ENCODE measurements around the gene SLC1A7.

The SLC1A7 gene

GRCh38 chr1:53080769-53081168, 61.7 kb downstream of the SLC1A7 start:
- Histone ChIP-seq H3K36me3 (ENCODE audit: insufficient read depth, low read length) (no peaks in the 10 kb centered on the region), H3K4me1 (ENCODE audit: insufficient read depth, low read length) (peaks cover 5% of the 10 kb centered on the region; the same call in 1 of the 2 replicates), H3K9me3 (ENCODE audit: control insufficient read depth, insufficient read depth, low read length) (no peaks in the 10 kb centered on the region), H3K9ac (ENCODE audit: low read depth, low read length) (no peak overlapping the region)

- Histone ChIP-seq H3K4me1 (ENCODE audit: insufficient read depth, low read length) (peaks cover 5% of the 10 kb centered on the region; the same call in 1 of the 2 replicates), H3K36me3 (ENCODE audit: insufficient read depth, low read length) (no peaks in the 10 kb centered on the region), H3K9ac (ENCODE audit: low read depth, low read length) (no peak overlapping the region), H3K9me3 (ENCODE audit: control insufficient read depth, insufficient read depth, low read length) (no peaks in the 10 kb centered on the region)
Observed at GRCh38 chr1:53080041-53080440, 62.4 kb downstream of the SLC1A7 start.

GRCh38 chr1:53079251-53079650, 63.2 kb downstream of the SLC1A7 start:
- Histone ChIP-seq H3K9me3 (ENCODE audit: control insufficient read depth, insufficient read depth, low read length) (no peaks in the 10 kb centered on the region), H3K4me1 (ENCODE audit: insufficient read depth, low read length) (peaks cover 5% of the 10 kb centered on the region; the same call in 1 of the 2 replicates), H3K9ac (ENCODE audit: low read depth, low read length) (no peak overlapping the region), H3K36me3 (ENCODE audit: insufficient read depth, low read length) (no peaks in the 10 kb centered on the region)

GRCh38 chr1:53078333-53079101, 63.9 kb downstream of the SLC1A7 start:
- Histone ChIP-seq H3K36me3 (ENCODE audit: insufficient read depth, low read length) (no peaks in the 10 kb centered on the region), H3K9ac (ENCODE audit: low read depth, low read length) (no peak overlapping the region), H3K4me1 (ENCODE audit: insufficient read depth, low read length) (peaks cover 5% of the 10 kb centered on the region; the same call in 1 of the 2 replicates), H3K9me3 (ENCODE audit: control insufficient read depth, insufficient read depth, low read length) (no peaks in the 10 kb centered on the region)

- peaks cover 5% of the 10 kb centered on the region; the same call in 1 of the 2 replicates for H3K4me1 ChIP-seq (ENCODE audit: insufficient read depth, low read length)
- no peak overlapping the region for H3K9ac ChIP-seq (ENCODE audit: low read depth, low read length)
- H3K36me3 ChIP-seq (ENCODE audit: insufficient read depth, low read length), result no peaks in the 10 kb centered on the region
- H3K9me3 ChIP-seq (ENCODE audit: control insufficient read depth, insufficient read depth, low read length), result no peaks in the 10 kb centered on the region
Observed at GRCh38 chr1:53077599-53077965, 64.9 kb downstream of the SLC1A7 start.

GRCh38 chr1:53076721-53077598, 65.5 kb downstream of the SLC1A7 start:
- Histone ChIP-seq H3K36me3 (ENCODE audit: insufficient read depth, low read length) (no peaks in the 10 kb centered on the region), H3K9me3 (ENCODE audit: control insufficient read depth, insufficient read depth, low read length) (no peaks in the 10 kb centered on the region), H3K4me1 (ENCODE audit: insufficient read depth, low read length) (peaks cover 3% of the 10 kb centered on the region; the same call in 1 of the 2 replicates), H3K9ac (ENCODE audit: low read depth, low read length) (no peak overlapping the region)

- no peaks in the 10 kb centered on the region for H3K4me1 ChIP-seq (ENCODE audit: insufficient read depth, low read length)
- no peaks in the 10 kb centered on the region for H3K9me3 ChIP-seq (ENCODE audit: control insufficient read depth, insufficient read depth, low read length)
- no peaks in the 10 kb centered on the region for H3K36me3 ChIP-seq (ENCODE audit: insufficient read depth, low read length)
- no peak overlapping the region for H3K9ac ChIP-seq (ENCODE audit: low read depth, low read length)
Observed at GRCh38 chr1:53076165-53076564, 66.3 kb downstream of the SLC1A7 start.

GRCh38 chr1:53075761-53076163, 66.7 kb downstream of the SLC1A7 start:
- H3K9ac ChIP-seq (ENCODE audit: low read depth, low read length), result no peak overlapping the region
- H3K9me3 ChIP-seq (ENCODE audit: control insufficient read depth, insufficient read depth, low read length), result no peaks in the 10 kb centered on the region
- no peaks in the 10 kb centered on the region for H3K4me1 ChIP-seq (ENCODE audit: insufficient read depth, low read length)
- no peaks in the 10 kb centered on the region for H3K36me3 ChIP-seq (ENCODE audit: insufficient read depth, low read length)

GRCh38 chr1:53075206-53075605, 67.2 kb downstream of the SLC1A7 start:
- no peaks in the 10 kb centered on the region for H3K9me3 ChIP-seq (ENCODE audit: control insufficient read depth, insufficient read depth, low read length)
- H3K9ac ChIP-seq (ENCODE audit: low read depth, low read length), result no peak overlapping the region
- no peaks in the 10 kb centered on the region for H3K36me3 ChIP-seq (ENCODE audit: insufficient read depth, low read length)
- H3K4me1 ChIP-seq (ENCODE audit: insufficient read depth, low read length), result no peaks in the 10 kb centered on the region

- no peaks in the 10 kb centered on the region for H3K36me3 ChIP-seq (ENCODE audit: insufficient read depth, low read length)
- no peaks in the 10 kb centered on the region for H3K4me1 ChIP-seq (ENCODE audit: insufficient read depth, low read length)
- H3K9ac ChIP-seq (ENCODE audit: low read depth, low read length), result no peak overlapping the region
- no peaks in the 10 kb centered on the region for H3K9me3 ChIP-seq (ENCODE audit: control insufficient read depth, insufficient read depth, low read length)
Observed at GRCh38 chr1:53074313-53075154, 67.9 kb downstream of the SLC1A7 start.

- Histone ChIP-seq H3K4me1 (ENCODE audit: insufficient read depth, low read length) (no peaks in the 10 kb centered on the region), H3K9me3 (ENCODE audit: control insufficient read depth, insufficient read depth, low read length) (no peaks in the 10 kb centered on the region), H3K9ac (ENCODE audit: low read depth, low read length) (no peak overlapping the region), H3K36me3 (ENCODE audit: insufficient read depth, low read length) (no peaks in the 10 kb centered on the region)
Observed at GRCh38 chr1:53073868-53074311, 68.5 kb downstream of the SLC1A7 start.

- no peak overlapping the region for H3K9ac ChIP-seq (ENCODE audit: low read depth, low read length)
- H3K4me1 ChIP-seq (ENCODE audit: insufficient read depth, low read length), result no peaks in the 10 kb centered on the region
- H3K9me3 ChIP-seq (ENCODE audit: control insufficient read depth, insufficient read depth, low read length), result no peaks in the 10 kb centered on the region
- H3K36me3 ChIP-seq (ENCODE audit: insufficient read depth, low read length), result no peaks in the 10 kb centered on the region
Observed at GRCh38 chr1:53073287-53073686, 69.2 kb downstream of the SLC1A7 start.

- no peaks in the 10 kb centered on the region for H3K4me1 ChIP-seq (ENCODE audit: insufficient read depth, low read length)
- no peaks in the 10 kb centered on the region for H3K9me3 ChIP-seq (ENCODE audit: control insufficient read depth, insufficient read depth, low read length)
- no peak overlapping the region for H3K9ac ChIP-seq (ENCODE audit: low read depth, low read length)
- no peaks in the 10 kb centered on the region for H3K36me3 ChIP-seq (ENCODE audit: insufficient read depth, low read length)
Observed at GRCh38 chr1:53071915-53072314, 70.5 kb downstream of the SLC1A7 start.

All from ES-I3 (cell line).